ENCODE results near the gene ICE2.

The ICE2 gene, protein sequence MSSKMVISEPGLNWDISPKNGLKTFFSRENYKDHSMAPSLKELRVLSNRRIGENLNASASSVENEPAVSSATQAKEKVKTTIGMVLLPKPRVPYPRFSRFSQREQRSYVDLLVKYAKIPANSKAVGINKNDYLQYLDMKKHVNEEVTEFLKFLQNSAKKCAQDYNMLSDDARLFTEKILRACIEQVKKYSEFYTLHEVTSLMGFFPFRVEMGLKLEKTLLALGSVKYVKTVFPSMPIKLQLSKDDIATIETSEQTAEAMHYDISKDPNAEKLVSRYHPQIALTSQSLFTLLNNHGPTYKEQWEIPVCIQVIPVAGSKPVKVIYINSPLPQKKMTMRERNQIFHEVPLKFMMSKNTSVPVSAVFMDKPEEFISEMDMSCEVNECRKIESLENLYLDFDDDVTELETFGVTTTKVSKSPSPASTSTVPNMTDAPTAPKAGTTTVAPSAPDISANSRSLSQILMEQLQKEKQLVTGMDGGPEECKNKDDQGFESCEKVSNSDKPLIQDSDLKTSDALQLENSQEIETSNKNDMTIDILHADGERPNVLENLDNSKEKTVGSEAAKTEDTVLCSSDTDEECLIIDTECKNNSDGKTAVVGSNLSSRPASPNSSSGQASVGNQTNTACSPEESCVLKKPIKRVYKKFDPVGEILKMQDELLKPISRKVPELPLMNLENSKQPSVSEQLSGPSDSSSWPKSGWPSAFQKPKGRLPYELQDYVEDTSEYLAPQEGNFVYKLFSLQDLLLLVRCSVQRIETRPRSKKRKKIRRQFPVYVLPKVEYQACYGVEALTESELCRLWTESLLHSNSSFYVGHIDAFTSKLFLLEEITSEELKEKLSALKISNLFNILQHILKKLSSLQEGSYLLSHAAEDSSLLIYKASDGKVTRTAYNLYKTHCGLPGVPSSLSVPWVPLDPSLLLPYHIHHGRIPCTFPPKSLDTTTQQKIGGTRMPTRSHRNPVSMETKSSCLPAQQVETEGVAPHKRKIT
- total RNA-seq, result 8.7 to 39.4 (median 22.0) reads per million in 17 experiments

DNA sequence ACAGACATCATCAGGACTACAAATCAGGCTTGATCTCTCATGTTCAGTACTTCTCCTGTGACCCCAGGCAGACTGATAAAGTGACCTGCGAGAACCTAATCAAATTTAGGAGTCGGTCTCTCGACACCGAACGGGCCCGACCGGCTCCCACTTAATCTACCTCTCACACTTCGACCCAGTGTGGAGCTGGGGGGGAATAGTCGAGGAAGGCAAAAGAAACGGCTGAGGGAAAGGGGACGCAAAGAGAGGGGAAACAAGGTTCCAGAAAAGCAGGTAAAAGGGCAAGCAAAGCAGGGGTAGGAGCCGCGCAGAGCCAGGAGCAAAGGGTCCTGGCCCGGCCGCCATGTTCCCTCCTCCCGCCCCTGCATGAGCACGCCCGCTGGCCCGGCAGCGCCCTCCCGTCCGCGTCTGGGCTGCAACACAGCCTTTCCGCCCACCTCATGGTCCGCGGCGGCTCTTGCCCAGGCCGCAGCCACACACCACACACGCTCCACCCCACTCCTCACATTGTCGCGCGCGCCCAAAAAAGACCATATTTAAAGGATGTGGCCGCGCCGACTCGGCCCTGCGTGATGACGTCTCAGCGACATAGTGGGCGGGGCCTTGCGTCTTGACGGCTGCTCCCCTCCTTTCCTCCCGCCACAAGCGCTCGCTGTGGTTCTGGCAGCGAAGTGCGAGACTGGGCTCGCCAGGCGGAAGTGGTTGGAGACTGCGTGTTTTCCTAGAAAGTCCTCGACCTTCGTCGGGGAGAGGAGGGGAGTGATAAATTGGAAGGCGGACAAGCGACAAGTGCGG is at the start of gene ICE2:
ICE2 (minus strand) TSS at position 577 of the 795 bp plus-strand sequence. CDS start 1,165 bp downstream, outside the sequence.
- peak; percentile 97 to 98 (median 98) for DNase-seq

DNA sequence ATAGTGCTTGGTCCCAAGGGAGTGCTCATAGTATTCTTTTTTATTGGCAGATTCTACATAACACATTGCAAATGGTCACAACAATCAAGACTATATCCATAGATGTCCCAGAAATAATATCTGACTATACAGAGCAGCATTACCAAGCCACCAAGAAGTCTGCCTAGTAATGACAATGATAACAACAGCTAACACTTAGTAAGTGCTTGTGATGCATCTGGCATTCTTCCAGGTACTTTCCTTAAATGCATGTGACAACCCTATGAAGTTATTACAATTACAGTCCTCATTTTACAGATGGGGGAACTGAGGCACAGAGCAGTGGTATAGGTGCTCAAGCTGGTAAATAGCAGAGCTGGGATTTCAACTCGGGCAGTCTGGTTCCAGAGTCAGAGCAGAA is 49.6 kb upstream of the ICE2 start:
- peak in 2 of 4 experiments; percentile 39 to 40 for DNase-seq

DNA sequence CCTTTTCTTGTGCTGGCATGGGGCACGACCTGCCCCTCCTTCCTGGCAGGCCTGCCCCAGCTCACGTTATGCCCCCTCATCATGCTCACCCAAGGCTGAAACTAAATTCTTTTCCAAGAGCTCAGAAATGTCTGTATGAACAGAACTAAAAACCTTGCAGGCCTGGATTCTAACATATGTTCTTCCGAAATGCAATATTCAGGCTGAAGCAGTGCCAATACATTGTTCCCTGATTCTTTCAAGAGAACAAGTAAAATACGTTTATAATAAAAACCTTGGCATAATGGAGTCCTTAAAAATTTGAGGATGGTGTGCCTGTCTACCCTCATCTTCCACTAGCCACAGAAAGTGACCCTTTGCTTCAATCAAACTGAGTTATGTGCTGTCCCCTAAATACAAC is 48.5 kb upstream of the ICE2 start:
- DNase-seq, result no peak

DNA sequence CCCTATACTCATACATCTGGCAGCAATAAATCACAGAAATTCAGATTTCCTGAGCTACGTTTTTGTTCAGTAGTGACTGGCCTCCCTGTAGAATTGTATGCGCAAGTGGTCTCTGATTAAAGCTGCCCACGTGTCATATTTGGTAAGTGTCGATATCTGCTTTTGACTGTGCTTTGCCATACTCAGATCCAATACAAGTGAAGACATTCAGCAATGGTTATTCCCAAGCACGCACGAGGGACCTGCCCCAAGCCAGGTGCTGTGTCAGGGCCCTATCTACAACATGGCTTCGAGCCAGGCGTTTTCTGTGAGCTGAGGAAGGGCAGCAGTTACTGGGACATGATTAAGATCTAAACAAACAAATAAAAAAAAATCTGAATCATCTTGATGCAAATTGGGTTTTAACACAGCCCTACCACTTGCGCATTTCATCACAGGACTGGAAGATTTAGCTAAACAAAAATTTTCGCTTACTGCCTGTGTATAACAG is 47.2 kb upstream of the ICE2 start:
- DNase-seq, result no peak

DNA sequence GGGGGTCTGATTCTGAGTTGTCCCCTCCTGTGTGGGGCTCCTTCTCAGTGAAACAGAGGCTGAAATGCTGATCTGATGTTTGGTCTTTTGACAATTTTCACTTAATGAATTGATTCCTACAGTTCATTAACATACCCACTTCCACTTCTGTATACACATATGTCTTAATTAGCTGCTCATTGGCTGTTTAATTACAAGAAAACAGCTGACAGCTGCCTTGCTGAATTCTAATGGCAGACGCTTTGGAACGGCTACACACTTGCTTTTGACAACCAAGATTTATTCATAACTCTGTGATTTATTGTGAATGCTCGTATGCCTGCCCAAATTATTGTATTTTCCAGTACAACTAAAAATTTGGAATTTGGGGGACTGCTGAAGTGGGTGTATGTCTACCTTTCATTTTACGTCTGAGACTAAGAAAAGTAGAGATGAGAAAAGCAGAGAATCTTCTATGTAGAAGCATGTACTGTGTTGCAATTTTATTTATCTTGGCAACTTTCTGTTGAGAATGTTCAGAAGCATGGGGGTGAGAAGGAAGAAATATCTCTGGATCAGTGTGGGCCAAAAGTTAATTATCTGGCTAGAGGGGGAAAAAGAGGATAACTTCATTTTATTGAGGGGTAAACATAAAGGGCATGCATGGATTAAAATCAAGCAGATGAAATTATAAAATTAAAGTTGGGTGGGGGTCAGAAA is 46.5 kb upstream of the ICE2 start:
- DNase-seq, result no peak

DNA sequence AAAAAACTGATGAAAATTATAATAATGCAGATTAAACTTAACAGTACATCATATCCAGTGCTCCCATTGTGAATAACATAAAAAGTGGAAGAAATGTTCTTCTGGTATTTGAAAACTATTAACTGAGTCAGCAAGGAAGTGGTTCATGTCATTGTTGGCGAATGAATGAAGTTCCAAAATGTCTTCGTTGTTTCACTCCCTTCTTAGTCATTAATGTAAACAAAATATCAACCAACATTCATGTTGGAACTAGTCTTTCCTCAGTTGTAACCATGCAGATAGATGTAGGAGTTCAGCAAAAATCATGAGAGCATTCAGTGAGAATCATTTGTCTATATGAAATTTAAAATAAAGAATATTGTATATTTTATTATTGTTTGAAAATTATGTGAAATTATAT is 44.1 kb upstream of the ICE2 start:
- no peak for DNase-seq

DNA sequence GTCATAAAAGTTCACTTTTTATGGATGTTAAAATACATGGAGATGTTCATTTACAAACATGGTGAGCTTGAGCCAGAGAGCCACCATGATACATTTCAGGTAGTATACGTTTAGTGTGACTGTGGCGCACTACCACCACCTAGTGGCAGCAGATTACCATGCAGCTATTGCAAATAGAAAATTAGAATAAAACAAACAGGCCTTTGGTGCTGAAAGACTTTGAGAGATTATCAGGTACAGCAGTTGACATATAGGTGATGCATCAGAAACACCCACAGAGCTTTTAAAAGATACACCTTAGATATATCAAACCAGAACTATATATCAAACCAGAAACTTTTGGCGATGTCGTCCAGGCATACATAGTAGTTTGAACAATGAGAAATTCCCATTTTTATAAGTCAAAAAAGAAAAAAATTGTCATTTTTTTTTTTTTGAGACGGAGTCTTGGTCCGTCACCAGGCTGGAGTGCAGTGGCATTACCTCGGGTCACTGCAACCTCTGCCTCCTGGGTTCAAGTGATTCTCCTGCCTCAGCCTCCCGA is 42.0 kb upstream of the ICE2 start:
- peak; percentile 71 to 85 (median 77) for DNase-seq

DNA sequence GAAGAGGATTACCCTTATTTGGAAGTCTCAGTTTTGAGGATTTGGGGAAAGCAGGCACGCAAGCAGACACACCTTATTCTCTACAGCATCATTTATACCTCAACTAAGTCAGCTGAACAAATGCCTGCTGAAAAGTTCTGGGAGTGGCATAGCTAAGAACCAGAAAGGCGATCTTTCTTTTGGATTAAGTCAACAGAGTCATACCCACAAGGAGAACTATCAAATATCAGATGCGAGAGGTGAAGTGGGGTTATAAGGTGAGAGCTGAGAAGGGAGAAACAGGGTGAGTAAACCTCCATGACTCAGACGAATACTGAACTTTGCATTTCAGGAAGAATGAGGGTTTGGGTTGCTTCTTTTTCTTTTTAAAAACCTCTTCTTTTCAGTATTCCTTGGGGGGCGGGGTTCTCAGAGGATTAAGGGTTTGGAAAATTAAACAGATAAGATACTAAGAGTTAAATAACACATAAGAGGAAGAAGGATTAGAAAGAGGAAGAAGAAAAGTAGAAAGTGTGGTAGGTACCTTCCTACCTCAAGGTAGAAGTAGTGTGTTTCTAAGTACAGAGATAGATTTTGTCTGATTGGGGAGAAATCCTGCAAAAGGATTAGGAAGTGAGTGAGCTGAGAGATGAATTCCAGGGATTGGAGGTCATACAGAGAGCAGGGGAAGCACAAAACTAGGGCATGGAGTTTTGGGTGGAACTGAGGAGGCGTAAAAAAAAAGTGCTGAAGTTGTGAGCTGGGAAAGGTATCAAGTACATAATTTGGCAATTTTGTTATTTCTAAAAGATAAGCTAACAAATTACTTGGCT is 41.3 kb upstream of the ICE2 start:
- no peak for DNase-seq

DNA sequence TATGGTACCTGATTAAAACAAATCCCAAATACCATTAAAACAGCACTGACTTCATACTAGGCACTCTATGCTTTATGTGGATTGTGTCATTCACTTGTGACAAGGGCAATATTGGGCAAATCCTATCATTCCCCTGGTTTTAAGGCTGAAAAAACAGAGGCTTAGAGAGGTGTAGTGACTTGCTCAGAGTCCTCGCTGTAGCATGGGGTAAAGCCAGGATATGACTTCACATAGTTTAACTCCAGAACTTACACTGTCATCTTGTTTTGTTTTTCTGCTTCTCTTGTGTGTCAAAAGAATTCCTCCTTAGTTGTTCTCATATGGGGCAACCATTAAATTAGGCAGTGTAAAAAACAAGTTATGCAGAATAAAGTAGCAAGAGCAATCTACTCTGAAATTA is 40.3 kb upstream of the ICE2 start:
- no peak for DNase-seq

DNA sequence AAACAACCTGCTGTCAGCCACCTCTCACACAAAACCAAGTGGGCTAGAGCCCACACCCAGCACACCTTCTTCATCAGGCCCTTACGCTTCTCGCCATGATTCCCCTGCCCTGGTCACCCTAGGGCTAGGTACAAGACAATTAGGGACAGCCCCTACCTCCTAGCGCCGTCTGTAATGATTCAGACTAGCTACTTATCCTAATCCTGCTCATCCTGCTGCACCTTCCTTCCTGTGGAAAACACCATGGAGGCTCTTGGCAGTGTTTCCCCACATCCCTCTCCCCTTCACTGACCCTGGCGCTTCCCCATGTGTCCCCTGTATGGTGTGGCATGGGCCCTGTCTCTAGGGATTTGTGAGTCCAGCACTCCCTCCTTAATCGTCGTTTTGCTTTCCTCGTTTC is 39.6 kb upstream of the ICE2 start:
- DNase-seq, result no peak

DNA sequence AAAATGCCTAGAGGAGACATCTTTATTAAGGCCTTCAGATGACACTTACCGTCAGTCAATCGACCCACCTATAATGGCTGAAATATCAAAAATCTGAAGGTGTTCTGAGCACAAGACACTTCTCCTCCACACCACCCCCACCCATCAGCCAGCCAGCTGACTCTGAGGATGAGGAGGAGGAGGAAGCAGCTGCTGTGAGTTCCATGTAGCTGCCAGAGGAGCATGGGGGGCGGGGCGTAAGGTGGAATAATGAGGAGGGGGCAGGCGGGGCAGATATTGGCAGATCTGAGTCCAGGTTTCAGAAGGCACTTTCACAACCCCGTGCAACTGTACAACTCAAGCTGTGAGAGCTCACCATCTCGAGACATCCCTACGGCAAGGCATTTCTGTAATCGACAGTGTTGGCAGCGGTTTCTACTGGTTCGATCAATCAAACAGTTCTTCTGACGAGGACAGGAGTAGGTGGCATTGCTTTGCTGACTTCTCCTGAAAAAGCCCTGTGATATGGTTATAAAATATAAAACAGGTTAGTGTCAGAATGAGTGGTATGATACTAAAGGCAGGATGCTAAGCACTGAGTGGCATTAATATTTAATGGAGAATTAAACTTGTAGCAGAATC is 35.4 kb upstream of the ICE2 start:
- no peak for DNase-seq

DNA sequence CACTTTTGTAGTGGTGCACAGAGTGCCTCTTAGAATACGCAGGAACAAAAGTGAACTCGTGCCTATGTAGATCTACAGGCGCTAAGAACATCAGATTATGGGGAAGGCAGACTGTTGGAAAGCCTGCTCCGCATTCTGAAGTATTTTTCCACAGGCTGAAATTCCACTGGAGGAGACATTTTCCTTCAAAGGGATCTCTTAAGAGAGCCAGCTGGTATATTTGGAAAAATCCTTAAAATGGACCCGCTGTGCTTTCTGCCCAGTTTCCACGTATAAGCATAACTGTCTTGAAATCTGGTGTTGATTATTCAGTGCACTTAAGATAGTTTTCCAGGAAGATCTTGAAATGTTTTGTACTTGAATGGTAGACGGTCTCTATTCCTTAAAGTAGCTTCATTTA is 34.7 kb upstream of the ICE2 start:
- DNase-seq, result no peak

DNA sequence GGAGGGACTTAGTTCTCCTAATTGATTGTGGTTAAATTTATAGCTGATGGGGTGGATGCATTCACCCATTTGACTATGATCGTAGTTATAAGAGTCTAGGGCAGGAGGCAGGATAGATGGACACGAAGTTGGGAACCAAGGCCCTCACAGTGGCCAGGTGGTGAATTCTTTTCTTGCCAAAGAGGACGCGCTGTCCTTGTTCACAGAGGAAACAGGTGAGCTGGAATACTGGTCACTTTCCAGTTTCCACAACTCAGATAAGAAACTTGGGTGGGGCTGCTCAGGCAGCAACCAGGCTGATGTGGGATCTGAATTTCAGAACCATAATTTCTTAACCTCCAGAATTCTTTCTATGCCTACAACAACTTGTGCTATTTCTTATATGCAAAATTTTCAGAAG is 34.0 kb upstream of the ICE2 start:
- no peak for DNase-seq

DNA sequence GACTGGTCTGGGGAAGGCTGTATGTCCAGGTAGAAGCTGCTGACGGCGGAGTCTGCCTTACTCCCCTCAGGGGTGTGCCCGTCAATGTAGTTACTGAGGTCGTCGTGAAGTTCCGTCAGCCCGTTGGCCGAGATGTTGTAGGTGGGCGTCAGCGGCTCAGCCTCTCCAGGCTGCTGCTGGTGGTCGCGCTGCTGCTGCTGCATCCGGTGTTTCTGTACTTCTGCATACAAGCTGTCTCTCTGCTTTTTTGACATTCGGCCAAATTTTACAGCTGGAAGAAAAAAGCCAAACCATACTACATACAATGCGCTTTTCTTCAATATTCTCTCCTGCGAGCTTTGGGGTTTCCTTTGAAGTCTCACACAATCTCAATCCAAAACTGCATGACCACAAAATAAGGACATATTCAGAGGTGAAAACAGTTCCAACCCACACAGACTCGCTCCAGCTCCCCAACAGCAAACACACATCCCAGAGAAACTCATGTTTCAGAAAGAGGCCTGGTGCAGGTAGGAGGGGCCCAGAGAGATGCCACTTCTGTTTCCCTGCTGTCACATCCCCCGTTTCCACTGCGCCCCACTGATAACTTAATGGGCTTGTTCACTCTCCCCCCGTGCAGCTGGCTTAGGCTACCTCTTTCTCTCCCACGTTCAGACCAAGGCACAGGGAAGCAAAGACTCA is 32.5 kb upstream of the ICE2 start:
- no peak for DNase-seq

DNA sequence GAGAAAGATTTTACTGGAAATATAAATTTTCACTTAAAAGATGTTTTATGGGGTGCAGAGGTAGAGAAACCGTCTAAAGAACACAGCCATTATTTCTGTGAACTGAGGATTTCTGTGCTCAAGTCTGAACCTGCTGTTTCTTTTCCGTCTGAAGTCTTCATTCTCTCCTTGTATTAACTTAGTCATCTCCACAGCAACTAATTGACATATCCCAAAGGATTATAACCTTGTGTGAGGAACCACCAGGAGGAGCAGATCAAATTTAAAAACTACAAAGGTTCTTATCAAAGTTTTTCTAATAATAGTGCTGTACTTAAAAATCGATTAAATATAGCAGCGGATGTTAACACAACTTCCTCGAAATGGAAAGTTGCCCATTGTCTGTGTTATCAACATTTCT is 31.1 kb upstream of the ICE2 start:
- no peak for DNase-seq

DNA sequence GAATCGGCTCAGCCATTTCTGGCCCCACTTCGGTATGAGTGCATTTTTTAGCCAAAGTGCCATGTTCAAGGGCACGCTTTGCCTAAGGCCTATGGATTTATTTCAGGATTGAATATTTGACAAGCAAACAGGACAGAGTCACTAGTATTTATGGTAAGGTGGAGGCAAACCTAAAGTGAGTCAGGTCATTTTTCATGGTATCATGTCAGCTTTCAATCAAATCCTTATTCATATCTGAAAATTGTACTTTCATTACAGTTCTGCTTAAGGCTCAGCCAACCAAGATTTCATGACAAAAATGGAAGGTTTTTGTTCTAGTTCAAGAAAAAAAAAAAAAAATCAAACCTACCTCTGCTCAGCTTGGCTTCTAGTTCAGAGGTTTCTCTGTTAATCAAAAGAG is 30.5 kb upstream of the ICE2 start:
- no peak for DNase-seq

DNA sequence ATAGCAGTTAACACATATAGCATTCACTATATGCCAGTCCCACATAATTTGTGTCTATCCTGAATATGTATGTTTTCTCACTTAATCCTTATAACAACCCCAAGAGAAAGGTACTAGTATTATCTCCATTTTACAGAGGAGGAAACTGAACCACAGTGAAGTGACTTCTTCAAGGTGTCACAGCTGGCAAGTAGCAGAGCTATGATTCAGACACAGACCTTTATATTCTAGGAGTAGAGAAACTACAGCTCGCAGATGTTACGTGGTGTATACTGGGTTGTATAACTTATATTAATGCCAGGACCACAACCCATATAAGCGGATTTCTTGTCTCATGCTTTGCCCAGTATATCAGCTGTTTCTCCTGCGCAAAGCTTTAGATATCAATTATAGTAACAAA is 29.5 kb upstream of the ICE2 start:
- DNase-seq, result no peak

DNA sequence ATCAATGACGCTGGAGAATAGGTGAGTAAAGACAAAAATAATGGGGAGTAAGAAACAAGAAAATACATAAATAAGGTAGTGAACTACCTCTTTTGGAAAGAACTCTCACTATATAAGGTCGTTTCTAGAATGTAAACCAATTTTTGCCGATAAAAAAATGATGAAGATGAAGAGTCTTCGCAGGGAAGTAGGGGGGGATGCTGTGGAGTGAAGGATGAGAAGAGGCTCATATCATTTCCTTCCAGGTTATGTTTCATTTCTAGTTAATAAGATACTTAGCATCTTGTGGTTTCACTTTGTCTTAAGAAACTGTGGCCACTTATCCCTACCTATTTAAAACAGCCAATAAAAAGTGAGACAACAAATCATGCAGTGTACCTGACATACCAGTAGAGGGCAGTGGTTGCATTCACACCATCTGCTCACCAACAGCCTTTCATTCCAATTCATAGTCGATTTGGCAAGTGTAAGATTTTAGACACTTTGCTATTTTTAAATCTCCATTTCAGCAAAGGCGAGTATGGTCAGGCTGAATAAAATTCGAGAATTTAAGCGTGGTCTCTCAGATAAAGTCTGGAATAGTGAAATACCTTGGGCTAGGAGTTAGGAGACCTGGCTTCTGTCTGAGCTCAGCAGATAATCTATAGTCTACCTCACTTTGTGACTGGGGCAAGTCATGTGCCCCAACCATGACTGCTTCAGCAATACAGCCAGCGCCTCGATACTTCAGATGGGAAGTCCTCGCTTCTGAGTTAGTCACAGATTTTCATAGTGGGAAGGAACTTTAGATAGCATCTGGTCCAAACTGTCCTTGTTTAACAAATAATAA is 28.9 kb upstream of the ICE2 start:
- peak; percentile 41 to 63 (median 52) for DNase-seq

DNA sequence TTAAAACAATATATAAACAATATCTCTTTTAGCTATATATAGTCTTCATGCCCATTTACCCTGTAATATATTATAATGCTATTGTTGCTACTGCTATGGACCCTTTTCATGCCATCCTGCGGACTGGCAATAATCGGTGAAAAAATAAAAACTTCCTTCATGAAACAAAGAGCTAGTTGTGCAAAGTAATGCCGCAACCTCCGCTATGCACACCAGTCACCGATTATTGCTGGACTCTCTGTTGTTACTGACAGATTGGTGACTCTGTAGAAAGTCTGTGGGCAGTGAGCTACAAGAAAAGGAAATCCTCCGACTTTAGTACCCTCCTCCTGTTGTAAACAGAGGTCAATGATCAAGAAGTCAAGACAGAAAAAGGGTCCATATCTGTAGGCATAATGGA is 17.9 kb upstream of the ICE2 start:
- DNase-seq, result no peak

Measured in suppressor macrophage (primary cell).